22Rv1 (cell line): Measurements from ENCODE around the gene GRIK4.

Source experiments
- CTCF ChIP-seq: fragments of 450-650 bp; IDR thresholded peaks from 2 replicates; pipeline ENCODE4 v1.5.1; 2017; ENCODE audit warnings: mild to moderate bottlenecking
- ZFX ChIP-seq: fragments of 450-650 bp; IDR thresholded peaks from 2 replicates; pipeline ENCODE4 v1.6.1; 2017; ENCODE audit warnings: antibody characterized with exemption, borderline replicate concordance

DNA sequence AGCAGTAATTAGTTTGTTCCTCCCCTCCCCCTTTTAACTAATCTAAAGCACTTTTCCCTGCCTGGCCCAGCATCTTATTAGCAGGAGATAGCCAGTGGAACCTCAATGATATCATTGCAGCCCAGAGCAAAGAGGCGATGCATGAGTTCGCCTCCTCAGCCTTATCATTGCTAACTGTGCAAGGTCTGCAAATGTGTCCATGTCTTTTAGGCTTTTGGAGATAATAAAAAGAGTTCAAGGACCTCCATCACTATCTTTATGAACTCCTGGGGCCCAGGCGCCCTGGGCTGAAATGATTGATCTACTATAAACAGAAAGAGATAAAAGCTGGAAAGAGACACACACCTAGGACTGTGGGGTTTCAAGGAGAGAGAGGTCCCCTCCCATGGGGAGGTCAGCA is 388.2 kb downstream of the GRIK4 start:
- TF ChIP-seq CTCF (no peak), ZFX (no peak)
